ENCODE data around the gene ARHGAP33. TPM values are rescaled to one million over a fixed set of nuclear protein-coding genes. Genes with fewer than 3 reads are reported as not detected.

Gene ARHGAP33
- total and polyA plus RNA-seq, 2 donors (not counting 3 experiments of a cell fraction or from before 2014, with no cell fraction given), result 11.0 to 18.4 TPM

DNA sequence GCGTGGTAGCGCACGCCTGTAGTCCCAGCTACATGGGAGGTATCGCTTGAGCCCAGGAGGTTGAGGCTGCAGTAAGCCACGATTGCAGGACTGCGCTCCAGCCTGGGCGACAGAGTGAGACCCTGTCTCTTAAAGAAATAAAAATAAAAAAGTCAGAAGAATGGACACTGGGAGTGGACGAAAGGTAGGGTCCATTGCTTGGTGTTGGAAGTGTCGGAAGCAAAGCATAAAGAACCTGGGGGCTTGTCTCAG is 392 bp upstream of the ARHGAP33 start:
- Histone ChIP-seq H3K36me3 (ENCODE audit: control insufficient read depth in 2 of 2, extremely low read depth in 1 of 2, insufficient read depth in 2 of 2, low read length in 2 of 2) (peaks cover 0 to 2% of the 10 kb centered on the region in 2 experiments), H3K27me3 (ENCODE audit: control insufficient read depth in 2 of 2, insufficient read depth in 2 of 2, low read length in 2 of 2) (no peaks in the 10 kb centered on the region), H4K20me1 (replicated peaks; ENCODE audit: control insufficient read depth, extremely low read depth, insufficient read depth, low read length) (no peaks in the 10 kb centered on the region), H3K4me3 (replicated peaks in 1 of 3; ENCODE audit: insufficient read depth in 1 of 3, low read depth in 1 of 3, low read length in 3 of 3) (peak overlapping the region in 1 of 3 experiments; percentile 63), H3K9me1 (replicated peaks; ENCODE audit: control insufficient read depth, extremely low read depth, insufficient read depth, low read length) (no peaks in the 10 kb centered on the region), H3K9me3 (replicated peaks; ENCODE audit: control insufficient read depth, insufficient read depth, low read length) (no peaks in the 10 kb centered on the region), H3K79me2 (ENCODE audit: control insufficient read depth, insufficient read depth, low read length) (no peaks in the 10 kb centered on the region), H2AFZ (ENCODE audit: low read depth, low read length) (peak overlapping the region; percentile 48), H3K9ac (replicated peaks; ENCODE audit: extremely low read depth, insufficient read depth, low read length) (no peak overlapping the region), H3K27ac (ENCODE audit: insufficient read depth, low read depth, low read length) (no peak overlapping the region), H3K4me1 (ENCODE audit: control insufficient read depth, extremely low read depth, insufficient read depth, low read length) (peaks cover 4% of the 10 kb centered on the region), H3K4me2 (ENCODE audit: insufficient read depth, low read length) (peak overlapping the region; percentile 72)
- TF ChIP-seq POLR2AphosphoS5 (IDR thresholded peaks at IDR 0.05; ENCODE audit: insufficient read depth, low read depth, low read length) (no peak), JUN (IDR thresholded peaks at IDR 0.05; ENCODE audit: borderline replicate concordance, insufficient read depth, insufficient read length, low read depth) (no peak), POLR2A (IDR thresholded peaks at IDR 0.05; ENCODE audit: low read depth, low read length) (no peak), MAX (IDR thresholded peaks at IDR 0.05; ENCODE audit: insufficient read depth, insufficient read length) (no peak), GATA2 (IDR thresholded peaks at IDR 0.05; ENCODE audit: insufficient read depth, insufficient read length, low read depth, low read length) (no peak), FOS (IDR thresholded peaks at IDR 0.05; ENCODE audit: borderline replicate concordance, insufficient read depth, low read length) (no peak), EZH2 (IDR thresholded peaks at IDR 0.05; ENCODE audit: borderline replicate concordance, low read depth, low read length, severe bottlenecking) (no peak)
- no peak for FAIRE-seq
- no TSS peak for BruUV-seq (replicated peaks)
- ChIA-PET POLR2A (no interaction called here), CTCF (no interaction called here)
- dilution Hi-C loops (cut with MboI; ENCODE audit: extremely low pct_ligation_motif_present, low sequenced_read_pairs) (no loop called here), intact Hi-C loops (cut with micrococcal nuclease) (loop anchor here (1.0 kb wide), 2 partner anchors 17 to 156 kb away; partner anchors contain the start of gene PROSER3)
- DNase-seq (ENCODE audit: low read depth, low spot score), result no peak

DNA sequence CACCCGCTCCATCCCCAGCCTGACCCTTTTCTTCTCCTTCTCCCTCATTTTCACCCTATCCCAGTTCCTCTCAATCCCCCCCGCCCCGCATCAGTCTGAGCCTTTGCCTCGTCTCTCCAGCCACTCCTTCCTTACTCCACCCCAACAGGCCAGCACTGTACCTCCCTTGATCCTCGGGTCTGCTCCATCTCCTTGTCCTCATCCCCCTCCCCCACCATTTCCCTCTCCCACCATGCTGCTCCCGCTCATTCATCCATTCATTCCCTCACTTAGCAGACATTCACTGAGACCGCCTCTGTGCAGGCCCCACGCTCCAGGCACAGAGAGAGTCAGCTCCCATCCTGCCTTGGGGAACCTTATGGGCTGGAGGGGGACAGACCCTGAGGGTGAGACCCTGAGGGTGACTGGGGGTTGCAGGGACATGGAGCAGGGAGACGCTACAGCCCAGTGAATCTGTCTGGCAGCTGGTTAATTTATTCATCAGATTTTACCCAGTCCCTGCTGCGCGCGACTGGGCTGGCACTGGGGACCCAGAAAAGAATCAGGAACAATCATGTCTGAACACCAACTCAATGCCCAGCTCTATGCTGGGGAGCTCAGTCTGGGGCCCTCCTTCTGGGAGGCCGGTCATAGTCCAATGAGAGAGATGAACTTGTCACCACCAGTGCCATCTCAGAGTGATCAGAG is 881 bp downstream of the ARHGAP33 start:
- Histone ChIP-seq H3K27ac (ENCODE audit: insufficient read depth, low read depth, low read length) (no peak overlapping the region), H4K20me1 (replicated peaks; ENCODE audit: control insufficient read depth, extremely low read depth, insufficient read depth, low read length) (no peaks in the 10 kb centered on the region), H3K4me3 (replicated peaks in 1 of 3; ENCODE audit: insufficient read depth in 1 of 3, low read depth in 1 of 3, low read length in 3 of 3) (peak overlapping the region in 2 of 3 experiments; percentile 46 to 57), H3K79me2 (ENCODE audit: control insufficient read depth, insufficient read depth, low read length) (no peaks in the 10 kb centered on the region), H3K4me2 (ENCODE audit: insufficient read depth, low read length) (peak overlapping the region; percentile 59), H3K4me1 (ENCODE audit: control insufficient read depth, extremely low read depth, insufficient read depth, low read length) (peaks cover 4% of the 10 kb centered on the region), H3K36me3 (ENCODE audit: control insufficient read depth in 2 of 2, extremely low read depth in 1 of 2, insufficient read depth in 2 of 2, low read length in 2 of 2) (peaks cover 0 to 2% of the 10 kb centered on the region in 2 experiments), H3K9ac (replicated peaks; ENCODE audit: extremely low read depth, insufficient read depth, low read length) (no peak overlapping the region), H3K9me3 (replicated peaks; ENCODE audit: control insufficient read depth, insufficient read depth, low read length) (no peaks in the 10 kb centered on the region), H3K9me1 (replicated peaks; ENCODE audit: control insufficient read depth, extremely low read depth, insufficient read depth, low read length) (no peaks in the 10 kb centered on the region), H2AFZ (ENCODE audit: low read depth, low read length) (peak overlapping the region; percentile 80), H3K27me3 (ENCODE audit: control insufficient read depth in 2 of 2, insufficient read depth in 2 of 2, low read length in 2 of 2) (no peaks in the 10 kb centered on the region)
- dilution Hi-C loops (cut with MboI; ENCODE audit: extremely low pct_ligation_motif_present, low sequenced_read_pairs) (no loop called here), intact Hi-C loops (cut with micrococcal nuclease) (no loop called here)
- no peak for FAIRE-seq
- ChIA-PET CTCF (interaction anchor here (0.6 to 1.1 kb wide), 2 partner anchors 13 to 18 kb away, joined by 3 read pairs; no protein-coding TSS in a partner anchor), POLR2A (no interaction called here)
- TF ChIP-seq JUN (IDR thresholded peaks at IDR 0.05; ENCODE audit: borderline replicate concordance, insufficient read depth, insufficient read length, low read depth) (no peak), MAX (IDR thresholded peaks at IDR 0.05; ENCODE audit: insufficient read depth, insufficient read length) (no peak), POLR2AphosphoS5 (IDR thresholded peaks at IDR 0.05; ENCODE audit: insufficient read depth, low read depth, low read length) (no peak), POLR2A (IDR thresholded peaks at IDR 0.05; ENCODE audit: low read depth, low read length) (no peak), CTCF (IDR thresholded peaks at IDR 0.05; ENCODE audit: extremely low read depth in 1 of 2, insufficient read depth in 1 of 2, low read depth in 1 of 2, low read length in 2 of 2) (no peak), MYC (IDR thresholded peaks at IDR 0.05; ENCODE audit: low read depth, low read length) (no peak), EZH2 (IDR thresholded peaks at IDR 0.05; ENCODE audit: borderline replicate concordance, low read depth, low read length, severe bottlenecking) (no peak), FOS (IDR thresholded peaks at IDR 0.05; ENCODE audit: borderline replicate concordance, insufficient read depth, low read length) (no peak), GATA2 (IDR thresholded peaks at IDR 0.05; ENCODE audit: insufficient read depth, insufficient read length, low read depth, low read length) (no peak)
- DNase-seq (ENCODE audit: low read depth, low spot score), result no peak
- TSS peak; percentile 67 for BruUV-seq (replicated peaks)

Data from endothelial cell of umbilical vein (primary cell).